Activated CD4-positive, alpha-beta memory T cell treated with anti-CD3 and anti-CD28 coated beads, Interleukin-2, amount 10 ng/mL, durations not matched to agents 7 days and 5 days (primary cell): ENCODE data around the gene FAM186B. TPM values are rescaled to one million over a fixed set of nuclear protein-coding genes. Genes with fewer than 3 reads are reported as not detected.

Experiments
- CTCF ChIA-PET: fragments of 350-600 bp; sonication (Branson Sonifier 250); formaldehyde crosslinking; loops from one replicate; lab custom pipeline; 2021; ENCODE audit warnings: antibody characterized with exemption, inconsistent platforms; lab: Charles Lee
- POLR2A ChIA-PET: fragments of 350-600 bp; sonication (Branson Sonifier 250); formaldehyde crosslinking; loops from one replicate; lab custom pipeline; 2021; ENCODE audit warnings: antibody characterized with exemption; lab: Charles Lee
- DNase-seq: peaks from one replicate; pipeline ENCODE4 v3.0.0-alpha.2; 2020
- H3K27ac Mint-ChIP-seq: one replicate; pipeline ENCODE4 v1.8.0; 2021; ENCODE audit warnings: mild to moderate bottlenecking, mixed read lengths
- H3K27me3 Mint-ChIP-seq: one replicate; pipeline ENCODE4 v1.8.0; 2021; ENCODE audit warnings: mixed read lengths
- H3K36me3 Mint-ChIP-seq: one replicate; pipeline ENCODE4 v1.8.0; 2021; ENCODE audit warnings: low read depth, mixed read lengths
- H3K4me1 Mint-ChIP-seq: one replicate; pipeline ENCODE4 v1.8.0; 2021; ENCODE audit warnings: mixed read lengths
- H3K4me3 Mint-ChIP-seq: one replicate; pipeline ENCODE4 v1.8.0; 2021; ENCODE audit warnings: mild to moderate bottlenecking, mixed read lengths
- H3K9me3 Mint-ChIP-seq: one replicate; pipeline ENCODE4 v1.8.0; 2021; ENCODE audit warnings: mixed read lengths
- total RNA-seq, 2 experiments: library from RNA; stranded (reverse); gene quantifications; one replicate each; pipeline ENCODE4 v1.2.3, GENCODE V29; 2021

The FAM186B gene
- total RNA-seq, 2 experiments from 2014 or later, result not detected

GRCh38 chr12:49562831-49563230, 42.6 kb downstream of the FAM186B start:
- no peak overlapping the region for H3K4me3 Mint-ChIP-seq
- H3K4me1 Mint-ChIP-seq, result peaks cover 68% of the 10 kb centered on the region
- H3K36me3 Mint-ChIP-seq, result peaks cover 67% of the 10 kb centered on the region
- H3K9me3 Mint-ChIP-seq, result no peaks in the 10 kb centered on the region
- ChIA-PET POLR2A (interaction anchor here (0.9 to 5.9 kb wide), 4 partner anchors 10 to 240 kb away, joined by 3 to 76 read pairs (median 4); partner anchors contain the start of genes SPATS2 and TROAP), CTCF (interaction anchor here (0.7 to 6.6 kb wide), 5 partner anchors 10 to 205 kb away, joined by 3 to 41 read pairs (median 21); no protein-coding TSS in a partner anchor)
- no peak for DNase-seq
- peak overlapping the region; percentile 80 for H3K27ac Mint-ChIP-seq
- H3K27me3 Mint-ChIP-seq, result no peaks in the 10 kb centered on the region

GRCh38 chr12:49562233-49562632, 43.2 kb downstream of the FAM186B start:
- H3K4me1 Mint-ChIP-seq, result peaks cover 65% of the 10 kb centered on the region
- DNase-seq, result no peak
- H3K9me3 Mint-ChIP-seq, result no peaks in the 10 kb centered on the region
- H3K27ac Mint-ChIP-seq, result peak overlapping the region; percentile 8
- ChIA-PET CTCF (interaction anchor here (1.2 to 6.6 kb wide), 5 partner anchors 9 to 204 kb away, joined by 4 to 41 read pairs (median 21); no protein-coding TSS in a partner anchor), POLR2A (interaction anchor here (1.0 to 5.9 kb wide), 3 partner anchors 9 to 195 kb away, joined by 3 to 76 read pairs (median 3); partner anchors contain the start of gene SPATS2)
- peaks cover 65% of the 10 kb centered on the region for H3K36me3 Mint-ChIP-seq
- H3K4me3 Mint-ChIP-seq, result no peak overlapping the region
- no peaks in the 10 kb centered on the region for H3K27me3 Mint-ChIP-seq

DNA sequence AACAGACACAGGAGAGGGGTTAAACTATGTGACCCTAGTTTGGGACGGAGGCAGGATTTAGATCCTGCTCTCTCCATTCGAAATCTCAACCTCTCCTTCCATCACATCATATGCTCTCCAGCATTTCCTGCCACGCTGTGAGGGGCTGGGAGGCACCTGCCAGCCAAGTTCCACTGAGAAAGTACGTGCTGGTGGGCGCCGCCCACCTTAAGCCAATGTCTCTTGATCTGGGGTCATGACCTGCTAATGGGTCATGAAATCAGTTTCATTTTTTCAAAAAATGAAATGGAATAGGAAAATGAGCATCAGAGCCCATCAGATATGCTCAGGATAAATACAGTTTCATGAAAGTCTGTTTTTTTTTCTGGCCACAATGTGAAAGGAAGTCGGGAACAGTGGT, 44.7 kb downstream of the FAM186B start:
- no peaks in the 10 kb centered on the region for H3K9me3 Mint-ChIP-seq
- no peak for DNase-seq
- CTCF ChIA-PET, result interaction anchor here (0.8 to 6.6 kb wide), 4 partner anchors 19 to 203 kb away, joined by 3 to 41 read pairs (median 18); no protein-coding TSS in a partner anchor
- peak overlapping the region; percentile 34 for H3K27ac Mint-ChIP-seq
- H3K4me3 Mint-ChIP-seq, result no peak overlapping the region
- H3K4me1 Mint-ChIP-seq, result peaks cover 57% of the 10 kb centered on the region
- H3K36me3 Mint-ChIP-seq, result peaks cover 65% of the 10 kb centered on the region
- POLR2A ChIA-PET, result interaction anchor here (0.5 kb wide), 1 partner anchor 16 kb away, joined by 3 read pairs; no protein-coding TSS in a partner anchor
- no peaks in the 10 kb centered on the region for H3K27me3 Mint-ChIP-seq

- H3K27ac Mint-ChIP-seq, result no peak overlapping the region
- no peaks in the 10 kb centered on the region for H3K9me3 Mint-ChIP-seq
- no peaks in the 10 kb centered on the region for H3K27me3 Mint-ChIP-seq
- no peak for DNase-seq
- peaks cover 54% of the 10 kb centered on the region for H3K36me3 Mint-ChIP-seq
- no peak overlapping the region for H3K4me3 Mint-ChIP-seq
- H3K4me1 Mint-ChIP-seq, result peaks cover 41% of the 10 kb centered on the region
- POLR2A ChIA-PET, result interaction anchor here (1.7 kb wide), 1 partner anchor 8 kb away, joined by 4 read pairs; no protein-coding TSS in a partner anchor
- CTCF ChIA-PET, result interaction anchor here (0.9 to 6.6 kb wide), 3 partner anchors 20 to 201 kb away, joined by 4 to 41 read pairs (median 32); partner anchors contain the start of gene TMBIM6
Observed at GRCh38 chr12:49559011-49559675, 46.3 kb downstream of the FAM186B start.

GRCh38 chr12:49558526-49558925, 46.9 kb downstream of the FAM186B start:
- H3K4me3 Mint-ChIP-seq, result no peak overlapping the region
- peaks cover 35% of the 10 kb centered on the region for H3K4me1 Mint-ChIP-seq
- H3K36me3 Mint-ChIP-seq, result peaks cover 50% of the 10 kb centered on the region
- H3K27ac Mint-ChIP-seq, result no peak overlapping the region
- ChIA-PET POLR2A (interaction anchor here (1.7 kb wide), 1 partner anchor 9 kb away, joined by 4 read pairs; no protein-coding TSS in a partner anchor), CTCF (no interaction called here)
- DNase-seq, result no peak
- H3K27me3 Mint-ChIP-seq, result no peaks in the 10 kb centered on the region
- no peaks in the 10 kb centered on the region for H3K9me3 Mint-ChIP-seq

DNA sequence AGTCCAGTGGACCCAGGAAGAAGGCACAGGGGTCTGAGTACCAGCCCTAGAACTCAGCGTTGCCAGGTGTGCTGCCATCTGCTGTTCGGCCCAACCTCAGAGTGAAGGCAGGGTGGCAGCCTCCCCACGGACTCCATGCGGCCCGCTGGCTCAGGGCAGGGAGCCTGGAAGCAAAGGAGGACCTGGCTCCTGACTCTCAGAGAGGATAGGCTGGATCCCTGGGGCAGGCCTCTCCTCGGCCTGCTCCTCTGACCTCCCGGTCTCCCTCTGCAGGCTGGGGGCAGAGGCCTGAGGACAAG, 47.6 kb downstream of the FAM186B start:
- no peak overlapping the region for H3K4me3 Mint-ChIP-seq
- peaks cover 2% of the 10 kb centered on the region for H3K27me3 Mint-ChIP-seq
- CTCF ChIA-PET, result interaction anchor here (1.8 kb wide), 1 partner anchor 199 kb away, joined by 7 read pairs; no protein-coding TSS in a partner anchor
- H3K27ac Mint-ChIP-seq, result no peak overlapping the region
- peaks cover 43% of the 10 kb centered on the region for H3K36me3 Mint-ChIP-seq
- DNase-seq, result no peak
- H3K4me1 Mint-ChIP-seq, result peaks cover 28% of the 10 kb centered on the region
- no peaks in the 10 kb centered on the region for H3K9me3 Mint-ChIP-seq
- POLR2A ChIA-PET, result interaction anchor here (9.5 kb wide), 1 partner anchor 7 kb away, joined by 76 read pairs; the partner anchor contains the start of gene MCRS1

- DNase-seq, result no peak
- Mint-ChIP-seq H3K36me3 (peaks cover 38% of the 10 kb centered on the region), H3K27me3 (peaks cover 6% of the 10 kb centered on the region), H3K27ac (no peak overlapping the region), H3K4me3 (no peak overlapping the region), H3K9me3 (no peaks in the 10 kb centered on the region), H3K4me1 (peaks cover 23% of the 10 kb centered on the region)
- ChIA-PET CTCF (interaction anchor here (1.0 to 1.8 kb wide), 3 partner anchors 19 to 199 kb away, joined by 3 to 7 read pairs (median 4); partner anchors contain the start of gene KCNH3), POLR2A (interaction anchor here (1.1 to 9.5 kb wide), 2 partner anchors 8 to 11 kb away, joined by 3 to 76 read pairs; partner anchors contain the start of gene MCRS1)
Observed at GRCh38 chr12:49557187-49557916, 48.1 kb downstream of the FAM186B start.

- Mint-ChIP-seq H3K36me3 (peaks cover 30% of the 10 kb centered on the region), H3K27me3 (peaks cover 11% of the 10 kb centered on the region), H3K4me1 (peaks cover 20% of the 10 kb centered on the region), H3K4me3 (no peak overlapping the region), H3K27ac (peak overlapping the region; percentile 63), H3K9me3 (no peaks in the 10 kb centered on the region)
- ChIA-PET POLR2A (interaction anchor here (0.6 to 9.5 kb wide), 3 partner anchors 9 to 20 kb away, joined by 3 to 76 read pairs (median 5); partner anchors contain the start of gene MCRS1), CTCF (interaction anchor here (1.0 to 1.8 kb wide), 3 partner anchors 18 to 198 kb away, joined by 3 to 7 read pairs (median 4); partner anchors contain the start of gene KCNH3)
- no peak for DNase-seq
Observed at GRCh38 chr12:49556391-49557186, 48.9 kb downstream of the FAM186B start.

DNA sequence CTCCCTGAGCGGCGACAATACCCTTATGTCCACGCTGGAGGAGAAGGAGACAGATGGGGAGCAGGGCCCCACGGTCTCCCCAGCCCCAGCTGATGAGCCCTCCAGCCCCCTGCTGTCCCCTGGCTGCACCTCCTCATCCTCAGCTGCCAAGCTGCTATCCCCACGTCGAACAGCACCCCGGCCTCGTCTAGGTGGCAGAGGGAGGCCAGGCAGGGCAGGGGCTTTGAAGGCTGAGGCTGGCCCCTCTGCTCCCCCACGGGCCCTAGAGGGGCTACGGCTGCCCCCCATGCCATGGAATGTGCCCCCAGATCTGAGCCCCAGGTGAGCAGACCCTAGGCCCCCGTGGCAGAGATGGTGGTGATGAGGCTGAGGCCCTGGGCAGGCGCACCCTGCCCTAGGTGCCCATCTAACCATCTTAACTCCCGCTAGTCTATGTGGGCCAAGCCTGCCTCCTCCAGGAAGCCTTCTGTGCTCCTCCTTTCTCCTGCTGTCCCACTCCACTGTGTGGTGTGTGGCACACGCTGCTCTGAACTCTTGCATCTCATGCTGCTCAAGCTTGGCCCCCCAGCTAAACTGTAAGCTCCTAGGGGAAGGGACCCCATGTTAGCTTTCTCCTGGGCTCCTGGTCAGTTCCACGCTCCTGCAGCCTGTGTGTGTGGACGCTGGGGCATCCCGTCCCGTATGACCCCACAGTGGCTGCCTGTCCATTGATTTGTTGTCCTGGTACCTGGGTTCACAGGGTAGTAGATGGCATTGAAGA, 49.6 kb downstream of the FAM186B start:
- DNase-seq, result no peak
- no peak overlapping the region for H3K4me3 Mint-ChIP-seq
- peaks cover 23% of the 10 kb centered on the region for H3K36me3 Mint-ChIP-seq
- ChIA-PET CTCF (interaction anchor here (1.0 to 3.6 kb wide), 3 partner anchors 17 to 198 kb away, joined by 3 to 23 read pairs (median 4); partner anchors contain the start of gene KCNH3), POLR2A (interaction anchor here (0.6 to 9.5 kb wide), 3 partner anchors 9 to 19 kb away, joined by 3 to 76 read pairs (median 5); partner anchors contain the start of gene MCRS1)
- H3K27me3 Mint-ChIP-seq, result peaks cover 16% of the 10 kb centered on the region
- no peak overlapping the region for H3K27ac Mint-ChIP-seq
- peaks cover 12% of the 10 kb centered on the region for H3K4me1 Mint-ChIP-seq
- no peaks in the 10 kb centered on the region for H3K9me3 Mint-ChIP-seq

DNA sequence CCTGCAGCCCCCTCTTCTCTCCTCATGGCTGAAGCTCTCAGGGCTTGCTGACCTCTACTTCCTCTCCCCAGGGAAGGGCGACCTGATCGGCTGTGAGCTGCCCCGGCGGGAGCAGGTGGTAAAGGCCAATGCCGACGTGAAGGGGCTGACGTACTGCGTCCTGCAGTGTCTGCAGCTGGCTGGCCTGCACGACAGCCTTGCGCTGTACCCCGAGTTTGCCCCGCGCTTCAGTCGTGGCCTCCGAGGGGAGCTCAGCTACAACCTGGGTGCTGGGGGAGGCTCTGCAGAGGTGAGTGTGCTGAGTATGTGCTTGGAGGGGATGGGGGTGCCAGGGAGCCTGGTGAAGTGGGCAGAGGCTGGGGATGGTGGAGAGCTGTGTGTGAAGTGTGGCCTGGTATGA, 51.2 kb downstream of the FAM186B start:
- Mint-ChIP-seq H3K27ac (no peak overlapping the region), H3K36me3 (peaks cover 9% of the 10 kb centered on the region), H3K27me3 (peaks cover 26% of the 10 kb centered on the region), H3K4me1 (peaks cover 5% of the 10 kb centered on the region), H3K9me3 (no peaks in the 10 kb centered on the region), H3K4me3 (no peak overlapping the region)
- DNase-seq, result no peak
- CTCF ChIA-PET, result interaction anchor here (0.6 to 3.6 kb wide), 11 partner anchors 9 to 291 kb away, joined by 3 to 45 read pairs (median 4); partner anchors contain the start of genes KCNH3 and MCRS1
- POLR2A ChIA-PET, result interaction anchor here (1.1 to 9.5 kb wide), 5 partner anchors 11 to 26 kb away, joined by 3 to 76 read pairs (median 5); partner anchors contain the start of genes KCNH3 and MCRS1

DNA sequence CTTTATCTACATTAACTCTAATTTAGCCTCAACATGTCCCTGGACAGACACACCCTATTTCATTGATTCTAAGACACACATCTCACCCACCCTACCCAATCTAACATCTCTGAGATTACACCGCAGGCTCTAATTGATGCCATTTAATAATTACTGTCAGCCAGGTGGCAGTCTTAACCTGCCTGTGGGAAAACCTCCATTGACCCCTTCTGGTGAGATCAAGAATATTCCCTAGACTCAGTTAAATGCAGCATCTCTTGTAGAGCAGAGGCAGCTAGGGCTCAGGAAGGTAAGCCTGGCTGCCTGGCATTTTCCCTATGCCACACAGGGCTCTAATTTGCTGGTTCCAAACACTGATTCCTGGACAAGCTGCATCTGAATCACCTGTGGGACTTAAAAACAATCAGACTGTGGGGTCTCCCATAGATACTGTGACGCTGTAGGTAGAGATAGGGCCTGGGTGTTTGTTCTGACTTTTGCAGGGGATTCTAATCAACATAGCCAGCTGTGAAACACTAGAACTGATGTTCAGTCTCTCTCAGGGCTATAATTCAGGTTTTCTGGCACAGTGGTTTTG, 51.8 kb downstream of the FAM186B start:
- POLR2A ChIA-PET, result interaction anchor here (1.1 to 9.5 kb wide), 4 partner anchors 11 to 17 kb away, joined by 3 to 76 read pairs (median 8); partner anchors contain the start of genes KCNH3 and MCRS1
- H3K4me1 Mint-ChIP-seq, result peaks cover 8% of the 10 kb centered on the region
- peaks cover 30% of the 10 kb centered on the region for H3K27me3 Mint-ChIP-seq
- no peak overlapping the region for H3K4me3 Mint-ChIP-seq
- DNase-seq, result no peak
- CTCF ChIA-PET, result interaction anchor here (0.6 to 3.6 kb wide), 14 partner anchors 8 to 293 kb away, joined by 3 to 45 read pairs (median 4); partner anchors contain the start of genes KCNH3 and MCRS1
- H3K36me3 Mint-ChIP-seq, result peaks cover 2% of the 10 kb centered on the region
- no peak overlapping the region for H3K27ac Mint-ChIP-seq
- no peaks in the 10 kb centered on the region for H3K9me3 Mint-ChIP-seq
